Muscle of leg (tissue), 11 donors: ENCODE data around the gene STK11. TPM values are rescaled to one million over a fixed set of nuclear protein-coding genes. Genes with fewer than 3 reads are reported as not detected.
A peak's percentile ranks its signal among the peaks of the same experiment; 100 is the strongest.

ENCODE experiments used
- DNase-seq: peaks from one replicate; pipeline ENCODE4 v3.0.0; 2013
- H3K27ac ChIP-seq: one replicate; pipeline ENCODE4 v1.5.1; 2013; ENCODE audit warnings: mild to moderate bottlenecking, low read length, control low read depth
- H3K27me3 ChIP-seq: one replicate; pipeline ENCODE4 v1.6.1; 2013; ENCODE audit warnings: low read length; ENCODE audit not compliant: control insufficient read depth, insufficient read depth
- H3K36me3 ChIP-seq: one replicate; pipeline ENCODE4 v1.6.1; 2013; ENCODE audit warnings: low read length; ENCODE audit not compliant: control insufficient read depth, insufficient read depth
- H3K4me1 ChIP-seq: one replicate; pipeline ENCODE4 v1.6.1; 2013; ENCODE audit warnings: low read length; ENCODE audit not compliant: control insufficient read depth, insufficient read depth
- H3K4me3 ChIP-seq: one replicate; pipeline ENCODE4 v1.5.1; 2013; ENCODE audit warnings: low read length, control low read depth
- H3K9me3 ChIP-seq: replicated peaks from 2 replicates; pipeline ENCODE4 v1.6.1; 2013; ENCODE audit warnings: low read depth, low read length; ENCODE audit not compliant: control insufficient read depth
- WGBS: methylation state at CpG from one replicate; pipeline ENCODE4 v1.1.5; 2013; ENCODE audit warnings: missing lambda C conversion rate; ENCODE audit not compliant: insufficient coverage; 5-methylcytosine and 5-hydroxymethylcytosine counted together
- polyA plus RNA-seq, 8 donors: library from polyadenylated mRNA; unstranded; fragments of 120-200 nt; gene quantifications; one replicate each; pipeline versions ENCODE4 v1.2.1 to v1.2.3, GENCODE V29; 2013; ENCODE audit warnings: inconsistent platforms in 1 of 8, low replicate concordance in 1 of 8; ENCODE audit not compliant: insufficient read length in 8 of 8, insufficient read depth in 1 of 8
- total RNA-seq: library from RNA; stranded (reverse); fragments of 120-200 nt; gene quantifications from one replicate; pipeline ENCODE4 v1.2.4, GENCODE V29; 2013

The STK11 gene
- total and polyA plus RNA-seq, 9 donors: 45.3 to 59.1 (median 56.6) TPM

DNA sequence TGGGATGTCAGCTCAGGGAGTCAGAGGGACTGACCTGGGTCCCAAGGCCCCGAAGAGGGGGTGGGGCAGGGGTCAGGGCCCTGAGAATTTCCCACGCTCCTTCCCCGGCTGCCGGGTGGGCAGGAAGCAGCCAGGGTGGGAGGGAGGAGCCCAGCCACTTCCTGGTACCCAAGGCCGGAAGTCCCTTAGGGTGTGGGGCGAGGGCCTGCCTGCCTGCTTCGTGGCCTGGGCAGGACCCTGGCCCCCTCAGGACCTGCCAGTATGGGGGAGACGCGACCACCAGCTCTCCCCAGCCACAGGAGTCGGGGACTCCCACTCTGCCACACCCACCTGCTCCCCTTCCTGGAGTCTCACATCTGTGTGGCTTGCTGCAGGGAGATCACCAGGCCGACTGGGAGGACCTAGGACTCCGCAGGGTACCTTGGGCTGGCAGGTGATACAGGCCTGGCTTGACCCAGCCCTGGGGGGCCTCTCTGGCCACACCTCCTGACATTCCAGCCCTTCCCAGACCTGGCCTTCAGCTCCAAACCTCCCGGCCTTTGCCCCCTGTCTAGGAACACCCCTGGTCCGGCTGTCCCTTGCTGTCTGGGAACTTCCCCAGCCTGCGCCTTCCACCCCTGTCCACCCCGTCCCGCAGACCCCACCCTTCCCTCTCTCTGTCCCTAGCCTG lies 53.8 kb downstream of the STK11 start:
- Histone ChIP-seq H3K9me3 (no peaks in the 10 kb centered on the region), H3K27ac (peak overlapping the region; percentile 90), H3K27me3 (no peaks in the 10 kb centered on the region), H3K4me1 (peaks cover 76% of the 10 kb centered on the region), H3K4me3 (no peak overlapping the region), H3K36me3 (peaks cover 39% of the 10 kb centered on the region)
- 26% methylated on average over 12 of the region's 17 CpGs for WGBS
- peak; percentile 74 for DNase-seq

GRCh38 chr19:1259876-1260748 lies 54.5 kb downstream of the STK11 start:
- Histone ChIP-seq H3K27me3 (no peaks in the 10 kb centered on the region), H3K27ac (peak overlapping the region; percentile 90), H3K36me3 (peaks cover 32% of the 10 kb centered on the region), H3K4me3 (peak overlapping the region; percentile 37), H3K9me3 (no peaks in the 10 kb centered on the region), H3K4me1 (peaks cover 76% of the 10 kb centered on the region)
- 18% methylated on average over 24 of the region's 33 CpGs for WGBS
- no peak for DNase-seq

DNA sequence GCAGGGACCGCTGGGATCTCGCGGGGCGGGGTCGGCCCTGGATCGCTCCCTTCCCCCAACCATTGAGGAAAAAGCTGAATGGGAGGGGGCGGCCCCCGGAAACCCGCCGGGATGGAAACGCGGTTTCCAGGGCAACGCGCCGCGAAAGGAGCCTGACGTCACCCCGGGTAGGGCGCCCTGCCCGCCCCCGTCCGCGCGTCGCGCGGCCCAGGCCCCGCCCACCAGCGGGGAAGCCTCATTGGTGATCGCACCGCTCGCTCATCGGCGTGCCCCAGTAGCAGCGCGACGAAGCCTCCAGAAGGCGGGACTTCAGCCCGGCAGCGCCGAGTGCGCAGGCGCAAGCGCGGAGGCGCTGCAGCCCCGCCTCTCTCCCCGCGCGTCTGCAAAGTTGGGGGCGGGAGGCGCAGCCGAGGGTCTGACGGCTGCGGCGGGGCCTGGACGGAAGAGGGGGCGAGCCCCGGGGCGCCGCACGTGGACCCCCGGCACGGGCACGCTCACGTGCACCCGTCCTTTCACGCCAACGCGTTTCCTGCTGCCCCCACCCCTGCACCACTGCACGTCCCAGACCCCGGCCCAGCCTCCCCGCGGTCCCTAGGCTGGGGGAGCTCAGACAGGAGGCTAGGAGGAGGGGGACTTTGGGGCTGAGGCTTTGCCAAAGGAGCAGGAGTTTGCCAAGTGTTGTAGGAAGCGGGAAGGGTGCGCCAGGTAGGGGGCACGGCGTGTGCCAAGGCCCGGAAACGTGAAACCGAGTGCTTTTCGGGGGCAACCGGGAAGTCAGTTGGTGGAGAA lies 55.4 kb downstream of the STK11 start:
- Histone ChIP-seq H3K27me3 (no peaks in the 10 kb centered on the region), H3K27ac (peak overlapping the region; percentile 90), H3K4me3 (peak overlapping the region; percentile 72), H3K36me3 (peaks cover 23% of the 10 kb centered on the region), H3K9me3 (no peaks in the 10 kb centered on the region), H3K4me1 (peaks cover 77% of the 10 kb centered on the region)
- peak; percentile 98 for DNase-seq
- WGBS: under 1% methylated on average over 73 of the region's 83 CpGs

DNA sequence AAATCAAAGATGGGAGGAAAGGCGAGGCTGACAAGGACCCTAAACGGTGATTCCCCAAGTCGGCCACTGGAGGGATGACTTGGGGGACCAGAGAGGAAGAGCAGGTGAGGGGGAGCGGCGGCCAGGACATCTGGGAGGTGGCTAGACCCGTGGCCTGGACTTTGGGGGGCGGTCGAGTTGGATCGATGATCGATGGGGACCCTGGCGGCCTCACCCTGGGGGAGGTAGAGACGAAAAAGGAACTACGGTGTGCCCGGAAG lies 55.9 kb downstream of the STK11 start:
- no peak for DNase-seq
- Histone ChIP-seq H3K27me3 (no peaks in the 10 kb centered on the region), H3K27ac (peak overlapping the region; percentile 88), H3K4me1 (peaks cover 80% of the 10 kb centered on the region), H3K4me3 (peak overlapping the region; percentile 72), H3K36me3 (peaks cover 21% of the 10 kb centered on the region), H3K9me3 (no peaks in the 10 kb centered on the region)
- 15% methylated on average over 14 of the region's 14 CpGs for WGBS

DNA sequence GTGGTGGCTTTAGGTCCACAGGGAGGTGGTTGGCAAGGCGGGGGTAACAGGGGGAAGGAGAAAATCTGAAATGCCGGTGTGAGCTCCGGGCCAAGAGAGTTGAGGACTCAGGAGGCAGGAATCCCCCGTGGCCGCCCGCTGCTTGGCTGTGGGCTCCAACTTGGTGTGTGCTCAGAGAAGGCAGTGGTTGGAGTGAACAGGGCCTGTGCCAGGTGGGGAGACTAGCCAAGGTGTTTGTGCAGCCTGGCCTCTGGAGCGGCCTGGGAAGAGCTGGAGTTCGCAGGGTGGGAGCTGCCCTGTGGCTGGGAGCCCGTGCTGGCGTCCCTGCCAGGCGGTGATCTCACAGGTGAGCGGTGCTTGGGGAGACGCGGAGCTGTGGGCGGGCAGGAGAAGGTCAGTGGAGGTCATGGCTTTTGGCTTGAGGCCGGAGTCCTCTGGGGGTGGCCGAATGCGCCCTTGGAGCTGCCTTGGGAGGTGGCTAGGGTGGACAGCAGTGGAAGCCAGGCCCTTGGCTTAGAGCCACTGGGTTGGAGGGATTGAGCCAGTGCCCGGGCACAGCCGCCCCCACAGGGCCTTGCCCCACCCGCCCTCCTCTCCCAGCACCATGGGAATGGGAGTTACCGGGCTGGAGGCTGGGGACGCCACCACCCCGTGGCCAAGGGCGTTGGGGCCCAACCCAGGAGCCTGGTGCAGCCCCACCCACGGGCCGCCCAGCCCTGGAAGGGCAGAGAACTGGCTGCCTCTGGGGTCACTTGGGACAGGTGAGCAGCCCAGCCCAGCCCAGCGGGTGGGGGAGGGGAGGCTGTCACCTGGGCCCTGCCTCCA lies 56.4 kb downstream of the STK11 start:
- Histone ChIP-seq H3K27ac (peak overlapping the region; percentile 88), H3K4me1 (peaks cover 79% of the 10 kb centered on the region), H3K36me3 (peaks cover 16% of the 10 kb centered on the region), H3K4me3 (peak overlapping the region; percentile 72), H3K9me3 (no peaks in the 10 kb centered on the region), H3K27me3 (no peaks in the 10 kb centered on the region)
- 39% methylated on average over 24 of the region's 28 CpGs for WGBS
- DNase-seq: peak; percentile 63

GRCh38 chr19:1262623-1263123 lies 57.1 kb downstream of the STK11 start:
- Histone ChIP-seq H3K4me1 (peaks cover 82% of the 10 kb centered on the region), H3K4me3 (no peak overlapping the region)

GRCh38 chr19:1263188-1263587 lies 57.6 kb downstream of the STK11 start:
- Histone ChIP-seq H3K36me3 (peaks cover 5% of the 10 kb centered on the region), H3K27me3 (peaks cover 5% of the 10 kb centered on the region), H3K4me3 (no peak overlapping the region), H3K9me3 (no peaks in the 10 kb centered on the region), H3K27ac (peak overlapping the region; percentile 88), H3K4me1 (peaks cover 83% of the 10 kb centered on the region)
- no peak for DNase-seq
- no CpG with 5 or more reads among the region's 5 CpGs for WGBS

More at GRCh38 chr19:1262623-1263123, 57.1 kb downstream of the STK11 start:
- peak; percentile 50 for DNase-seq
- Histone ChIP-seq H3K27me3 (peaks cover 3% of the 10 kb centered on the region), H3K27ac (peak overlapping the region; percentile 88), H3K36me3 (peaks cover 10% of the 10 kb centered on the region), H3K9me3 (no peaks in the 10 kb centered on the region)
- 64% methylated on average over 13 of the region's 21 CpGs for WGBS

DNA sequence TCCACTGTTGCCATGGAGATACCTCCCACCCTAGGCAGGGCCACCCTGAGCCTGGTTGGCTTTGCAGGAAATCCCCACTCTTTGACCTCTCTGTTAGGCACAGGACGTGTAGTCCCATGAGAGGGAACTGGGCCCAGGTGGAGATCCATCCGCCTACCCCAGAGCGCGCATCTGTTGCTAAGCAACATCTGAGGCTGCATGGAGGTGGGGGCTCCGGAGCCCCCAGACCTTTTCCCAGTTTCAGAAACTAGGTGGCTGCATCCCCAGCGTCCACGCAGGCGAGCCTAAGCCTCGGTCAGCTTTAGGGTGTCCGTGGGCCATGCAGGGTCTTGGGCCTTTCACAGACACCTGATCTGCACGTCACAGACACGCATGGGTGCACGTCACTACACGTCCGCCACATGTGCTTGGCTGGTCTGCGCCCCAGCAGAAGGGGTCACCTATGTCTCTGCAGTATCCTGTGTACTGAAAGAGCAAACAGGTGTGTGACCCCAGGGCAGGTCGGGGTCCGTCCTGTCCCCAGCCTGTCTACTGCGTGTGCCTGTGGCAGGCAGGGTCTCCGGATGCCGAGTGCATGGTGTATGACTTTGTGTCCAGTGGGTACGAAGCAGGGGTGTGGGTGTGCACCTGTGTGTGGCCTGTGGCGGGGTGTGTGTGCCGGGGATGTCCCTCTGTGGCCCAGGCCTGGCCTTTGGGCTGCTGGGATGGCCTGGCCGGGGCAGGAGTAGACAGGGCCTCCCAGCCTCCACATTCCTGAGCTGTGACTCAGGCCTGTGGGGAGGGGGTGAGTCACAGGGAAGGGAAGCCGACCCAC lies 59.4 kb downstream of the STK11 start:
- 60% methylated on average over 22 of the region's 26 CpGs for WGBS
- Histone ChIP-seq H3K27ac (peak overlapping the region; percentile 78), H3K27me3 (peaks cover 5% of the 10 kb centered on the region), H3K4me1 (peaks cover 78% of the 10 kb centered on the region), H3K36me3 (peaks cover 1% of the 10 kb centered on the region), H3K9me3 (no peaks in the 10 kb centered on the region), H3K4me3 (no peak overlapping the region)
- peak; percentile 87 for DNase-seq

DNA sequence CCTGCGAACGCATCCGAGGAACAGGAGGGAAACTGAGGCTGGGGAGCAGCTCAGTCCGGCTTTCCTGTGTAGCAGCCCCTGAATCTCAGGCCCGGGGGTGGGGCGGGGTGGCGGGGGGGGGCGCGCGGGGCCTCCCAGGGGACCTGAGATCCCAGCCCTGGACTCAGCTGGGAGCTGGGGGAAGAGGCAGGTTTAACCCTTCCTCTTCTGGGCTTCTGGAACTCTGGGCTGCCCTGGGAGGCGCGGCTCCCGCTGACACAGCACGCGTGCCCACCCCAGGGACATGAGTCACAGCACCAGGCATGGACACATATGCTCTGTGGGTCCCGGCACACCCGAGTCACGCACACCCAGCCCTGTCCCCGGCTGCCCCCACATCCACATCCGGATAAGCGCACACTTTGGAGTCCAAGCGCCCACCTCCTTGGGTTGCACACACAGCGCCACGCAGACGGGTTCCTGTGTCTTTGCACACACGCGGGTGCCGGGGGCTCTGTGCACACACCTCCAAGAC lies 60.1 kb downstream of the STK11 start:
- H3K4me1 ChIP-seq: peaks cover 78% of the 10 kb centered on the region
- H3K36me3 ChIP-seq: peaks cover 8% of the 10 kb centered on the region
- 3% methylated on average over 16 of the region's 28 CpGs for WGBS
- H3K4me3 ChIP-seq: peak overlapping the region; percentile 38
- H3K9me3 ChIP-seq: no peaks in the 10 kb centered on the region
- peaks cover 5% of the 10 kb centered on the region for H3K27me3 ChIP-seq
- peak; percentile 70 for DNase-seq
- H3K27ac ChIP-seq: peak overlapping the region; percentile 78
